HEK293T (cell line): Measurements from ENCODE around the gene LRRC4B.
"Not testable (repeated sequence)": the region's sequence is repeated elsewhere in the genome, so short reads cannot be mapped to it uniquely, and the experiment has no call there.

Experiments used
- CTCF ChIA-PET: fragments of 350-600 bp; formaldehyde crosslinking; extraction: SDS; loops from one replicate; lab custom pipeline; 2021; ENCODE audit warnings: antibody characterized with exemption, inconsistent platforms; lab: Yijun Ruan, JAX
- POLR2A ChIA-PET: fragments of 350-600 bp; formaldehyde crosslinking; extraction: SDS; loops from one replicate; lab custom pipeline; 2020; ENCODE audit warnings: antibody characterized with exemption, inconsistent platforms; lab: Yijun Ruan, JAX
- DNase-seq: peaks from one replicate; pipeline ENCODE4 v3.0.0; 2012; ENCODE audit warnings: mixed read lengths; ENCODE audit errors: extremely low spot score
- ARNT ChIP-seq: fragments of 450-650 bp; IDR thresholded peaks from 2 replicates; pipeline ENCODE4 v1.6.1; 2017; ENCODE audit warnings: mild to moderate bottlenecking
- BHLHE40 ChIP-seq: fragments of 450-650 bp; IDR thresholded peaks from 2 replicates; pipeline ENCODE4 v1.6.1; 2016; ENCODE audit warnings: mild to moderate bottlenecking, moderate library complexity, borderline replicate concordance
- CTBP1 ChIP-seq: fragments of 450-650 bp; IDR thresholded peaks from 2 replicates; pipeline ENCODE4 v1.6.1; 2016; ENCODE audit warnings: borderline replicate concordance
- ELF4 ChIP-seq: fragments of 450-650 bp; IDR thresholded peaks from 2 replicates; pipeline ENCODE4 v1.6.1; 2017; ENCODE audit warnings: antibody characterized with exemption
- FOXA1 ChIP-seq: fragments of 450-650 bp; IDR thresholded peaks from 2 replicates; pipeline ENCODE4 v1.6.1; 2016; ENCODE audit warnings: mild to moderate bottlenecking
- FOXK2 ChIP-seq: fragments of 450-650 bp; IDR thresholded peaks from 2 replicates; pipeline ENCODE4 v1.6.1; 2016; ENCODE audit warnings: mild to moderate bottlenecking
- FOXM1 ChIP-seq: fragments of 450-650 bp; IDR thresholded peaks from 2 replicates; pipeline ENCODE4 v1.6.1; 2017; ENCODE audit warnings: mild to moderate bottlenecking, borderline replicate concordance
- HDGF ChIP-seq: fragments of 450-650 bp; IDR thresholded peaks from 2 replicates; pipeline ENCODE4 v1.6.1; 2017; ENCODE audit warnings: antibody characterized with exemption, borderline replicate concordance
- L3MBTL2 ChIP-seq: fragments of 450-650 bp; conservative IDR thresholded peaks from 2 replicates; pipeline ENCODE4 v1.6.1; 2016; ENCODE audit warnings: mild to moderate bottlenecking
- LEF1 ChIP-seq: fragments of 450-650 bp; IDR thresholded peaks from 2 replicates; pipeline ENCODE4 v1.6.1; 2017; ENCODE audit warnings: mild to moderate bottlenecking, borderline replicate concordance
- NFRKB ChIP-seq: fragments of 450-650 bp; IDR thresholded peaks from 2 replicates; pipeline ENCODE4 v1.6.1; 2016; ENCODE audit warnings: mild to moderate bottlenecking, moderate library complexity
- SP1 ChIP-seq: fragments of 450-650 bp; IDR thresholded peaks from 2 replicates; pipeline ENCODE4 v1.6.1; 2017
- SUZ12 ChIP-seq: fragments of 450-650 bp; IDR thresholded peaks from 2 replicates; pipeline ENCODE4 v1.6.1; 2016; ENCODE audit warnings: mild to moderate bottlenecking
- TARDBP ChIP-seq: fragments of 450-650 bp; IDR thresholded peaks from 2 replicates; pipeline ENCODE4 v1.6.1; 2016
- ZNF384 ChIP-seq: fragments of 450-650 bp; IDR thresholded peaks from 2 replicates; pipeline ENCODE4 v1.6.1; 2016
- TF ChIP-seq, protein P1 (sequence below): fragments of 450-650 bp; IDR thresholded peaks from 2 replicates; pipeline ENCODE4 v1.6.1; 2016

Gene LRRC4B

DNA sequence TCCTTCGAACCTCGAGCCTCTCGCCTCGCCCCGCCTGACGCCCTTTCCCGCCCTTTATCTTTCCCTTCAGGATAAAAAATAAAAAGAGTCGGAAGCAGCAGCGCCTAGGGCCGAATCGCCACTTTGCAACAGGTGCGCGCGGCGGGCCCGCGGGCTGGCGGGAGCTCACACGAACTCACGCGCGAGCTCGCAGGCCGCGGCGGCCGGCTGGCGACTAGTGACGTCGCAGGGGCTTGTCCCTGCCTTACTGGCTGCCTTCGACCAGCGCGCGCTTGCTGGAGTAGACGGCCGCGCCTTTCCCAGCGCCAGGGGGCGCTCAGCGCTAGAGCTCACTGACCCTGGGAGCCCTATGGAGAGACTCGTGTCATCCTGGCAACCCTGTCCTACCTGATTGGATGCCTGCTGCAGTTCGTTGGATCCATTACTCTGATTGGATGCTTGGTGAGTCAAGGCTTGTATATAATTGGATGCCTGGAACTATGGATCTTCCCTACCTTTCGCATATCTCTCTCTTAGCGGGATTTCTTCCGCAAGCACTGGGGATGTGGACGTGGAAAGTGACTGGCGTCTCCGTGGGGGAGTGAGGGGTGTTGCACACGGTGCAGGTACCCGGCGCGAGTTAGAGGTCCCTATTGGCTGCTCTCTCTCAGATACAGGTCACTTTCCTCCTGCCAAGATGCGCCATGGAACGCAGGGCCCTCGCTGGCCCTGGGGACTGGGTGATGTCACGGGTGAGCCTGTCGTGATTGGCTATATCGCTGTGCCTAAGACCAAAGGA lies 38.0 kb upstream of the LRRC4B start:
- 0 out of 2 replicates have a peak, but pooled peaks have one; percentile 16 for TF ChIP-seq L3MBTL2
- DNase-seq, POLR2A ChIA-PET: not testable (repeated sequence)
- CTCF ChIA-PET, result interaction anchor here (0.5 kb wide), 1 partner anchor 43 kb away, joined by 4 read pairs; no protein-coding TSS in a partner anchor

DNA sequence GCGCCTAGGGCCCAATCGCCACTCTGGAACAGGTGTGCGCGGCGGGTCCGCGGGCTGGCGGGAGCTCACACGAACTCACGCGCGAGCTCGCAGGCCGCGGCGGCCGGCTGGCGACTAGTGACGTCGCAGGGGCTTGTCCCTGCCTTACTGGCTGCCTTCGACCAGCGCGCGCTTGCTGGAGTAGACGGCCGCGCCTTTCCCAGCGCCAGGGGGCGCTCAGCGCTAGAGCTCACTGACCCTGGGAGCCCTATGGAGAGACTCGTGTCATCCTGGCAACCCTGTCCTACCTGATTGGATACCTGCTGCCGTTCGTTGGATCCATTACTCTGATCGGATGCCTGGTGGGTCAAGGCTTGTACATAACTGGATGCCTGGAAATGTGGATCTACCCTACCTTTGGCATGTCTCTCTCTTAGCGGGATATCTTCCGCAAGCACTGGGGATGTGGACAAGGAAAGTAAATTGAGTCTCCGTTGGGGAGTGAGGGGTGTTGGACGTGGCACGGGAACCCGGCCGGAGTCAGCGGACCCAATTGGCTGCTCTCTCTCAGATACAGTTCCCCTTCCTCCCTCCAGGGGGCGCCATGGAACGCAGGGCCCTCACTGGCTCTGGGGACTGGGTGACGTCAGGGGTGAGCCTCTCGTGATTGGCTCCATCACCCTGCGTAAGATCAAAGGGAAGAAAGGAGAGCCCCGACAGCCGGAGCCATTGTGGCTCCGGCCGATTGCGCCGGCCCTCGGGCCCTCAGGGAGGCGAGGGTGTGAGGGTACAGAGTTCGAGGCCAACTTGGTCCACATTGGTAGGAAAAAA lies 36.2 kb upstream of the LRRC4B start:
- CTCF ChIA-PET, DNase-seq, POLR2A ChIA-PET: not testable (repeated sequence)

DNA sequence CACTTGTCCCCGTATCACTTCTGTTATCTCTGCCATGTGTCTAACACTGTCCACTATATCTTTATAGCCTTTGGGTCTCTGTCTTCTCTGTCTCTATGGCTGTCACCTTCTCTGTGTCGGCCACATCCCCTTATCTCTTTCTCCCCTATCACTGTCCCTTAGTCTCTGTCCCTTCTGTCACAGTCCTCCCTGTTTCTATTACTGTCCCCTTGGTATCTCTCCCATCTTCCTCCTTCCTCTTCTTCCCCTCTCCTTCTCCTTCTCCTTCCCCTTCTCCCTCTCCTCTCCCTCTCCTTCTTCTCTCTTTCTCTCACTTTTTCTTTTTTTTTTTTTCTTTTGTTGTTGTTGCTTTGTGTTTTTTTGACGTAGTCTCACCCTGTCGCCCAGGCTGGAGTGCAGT lies 34.7 kb upstream of the LRRC4B start:
- no peak for DNase-seq
- CTCF ChIA-PET, result no interaction called here
- POLR2A ChIA-PET, result no interaction called here
- TF ChIP-seq L3MBTL2 (no peak), CTBP1 (no peak), ELF4 (no peak), HDGF (no peak), ARNT (no peak), SP1 (no peak), TARDBP (no peak), LEF1 (no peak)
- TF ChIP-seq, protein P1, sequence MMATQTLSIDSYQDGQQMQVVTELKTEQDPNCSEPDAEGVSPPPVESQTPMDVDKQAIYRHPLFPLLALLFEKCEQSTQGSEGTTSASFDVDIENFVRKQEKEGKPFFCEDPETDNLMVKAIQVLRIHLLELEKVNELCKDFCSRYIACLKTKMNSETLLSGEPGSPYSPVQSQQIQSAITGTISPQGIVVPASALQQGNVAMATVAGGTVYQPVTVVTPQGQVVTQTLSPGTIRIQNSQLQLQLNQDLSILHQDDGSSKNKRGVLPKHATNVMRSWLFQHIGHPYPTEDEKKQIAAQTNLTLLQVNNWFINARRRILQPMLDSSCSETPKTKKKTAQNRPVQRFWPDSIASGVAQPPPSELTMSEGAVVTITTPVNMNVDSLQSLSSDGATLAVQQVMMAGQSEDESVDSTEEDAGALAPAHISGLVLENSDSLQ, result no peak

DNA sequence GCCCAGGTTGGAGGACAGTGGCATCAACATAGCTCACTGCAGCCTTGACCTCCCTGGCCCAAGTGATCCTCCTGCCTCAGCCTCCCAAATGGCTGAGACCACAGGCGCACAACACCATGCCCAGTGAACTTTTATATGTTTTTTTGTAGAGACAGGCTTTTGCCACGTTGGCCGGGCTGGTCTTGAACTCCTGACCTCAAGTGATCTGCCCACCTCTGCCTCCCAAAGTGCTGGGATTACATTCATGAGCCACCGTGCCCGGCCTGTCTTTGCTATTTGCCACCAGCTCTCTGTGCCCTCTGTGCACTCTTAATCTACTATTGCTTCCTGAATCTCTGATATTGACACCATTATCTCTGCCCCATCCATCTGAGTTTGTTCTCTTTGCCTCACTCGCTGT lies 34.3 kb upstream of the LRRC4B start:
- TF ChIP-seq CTBP1 (no peak), L3MBTL2 (no peak)
- DNase-seq, result no peak
- POLR2A ChIA-PET, result no interaction called here
- CTCF ChIA-PET, result no interaction called here

DNA sequence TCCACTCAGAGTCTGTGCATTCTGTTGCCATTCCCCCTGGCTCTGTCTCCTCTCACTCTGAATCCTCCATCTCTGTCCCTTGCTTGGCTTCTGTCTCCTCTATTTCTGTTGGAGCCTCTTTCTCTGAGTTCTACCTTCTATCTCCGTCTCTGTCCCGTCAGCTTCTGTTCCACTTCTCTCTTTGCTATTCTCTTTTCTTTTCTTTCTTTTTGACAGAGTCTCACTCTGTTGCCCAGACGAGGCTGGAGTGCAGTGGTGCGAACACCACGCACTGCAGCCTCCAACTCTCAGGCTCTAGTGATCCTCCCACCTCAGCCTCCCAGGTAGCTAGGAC lies 33.8 kb upstream of the LRRC4B start:
- ChIA-PET POLR2A (no interaction called here), CTCF (interaction anchor here (0.6 kb wide), 1 partner anchor 15 kb away, joined by 4 read pairs; no protein-coding TSS in a partner anchor)
- TF ChIP-seq CTBP1 (no peak), HDGF (no peak), BHLHE40 (no peak), L3MBTL2 (no peak), ZNF384 (no peak), FOXA1 (no peak), FOXK2 (no peak), LEF1 (no peak), ELF4 (no peak), TARDBP (no peak), SUZ12 (no peak), ARNT (no peak), FOXM1 (no peak), NFRKB (no peak), SP1 (no peak)
- TF ChIP-seq, protein P1, result no peak
- DNase-seq, result no peak

DNA sequence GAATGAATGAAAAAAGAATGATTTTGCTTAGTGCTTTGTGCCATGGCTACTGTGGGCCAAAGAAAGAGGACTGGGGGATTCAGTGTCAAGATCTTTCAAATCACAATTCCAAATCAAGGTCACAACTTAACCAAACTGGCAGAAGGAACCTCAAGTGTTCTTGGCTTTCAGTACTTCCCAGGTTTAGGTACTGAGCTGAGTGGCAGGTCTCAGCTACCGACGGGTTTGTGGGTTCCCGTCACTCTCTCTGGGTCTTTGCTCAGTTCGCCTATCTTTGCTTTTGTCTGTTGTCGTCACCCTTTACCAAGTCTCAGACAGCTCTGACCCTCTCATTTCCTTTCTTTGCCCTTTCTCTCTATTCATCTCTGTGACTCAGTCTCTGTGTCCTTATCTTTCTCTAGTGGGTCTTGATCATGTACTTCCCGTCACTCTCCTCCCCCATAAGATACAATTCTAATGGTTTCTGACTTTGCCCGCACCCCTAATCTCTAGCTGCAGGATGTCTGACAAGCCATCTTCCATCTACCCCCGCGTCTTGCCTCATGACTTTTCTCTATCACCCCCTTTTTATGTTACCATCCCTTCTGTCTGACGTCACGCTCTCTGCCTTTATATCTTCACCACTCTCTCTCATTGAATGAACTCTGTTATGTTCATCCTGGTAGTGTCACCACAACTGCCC lies 33.3 kb upstream of the LRRC4B start:
- ChIA-PET POLR2A (no interaction called here), CTCF (interaction anchor here (0.6 to 1.4 kb wide), 2 partner anchors 14 to 45 kb away, joined by 4 read pairs; no protein-coding TSS in a partner anchor)
- TF ChIP-seq CTBP1 (no peak), NFRKB (no peak), HDGF (no peak), BHLHE40 (no peak), ELF4 (no peak), LEF1 (no peak), SP1 (no peak), FOXM1 (no peak), FOXK2 (no peak), ARNT (no peak), FOXA1 (no peak), SUZ12 (no peak), L3MBTL2 (no peak), TARDBP (no peak)
- TF ChIP-seq, protein P1, result no peak
- DNase-seq, result no peak
